ENCODE data around the gene LIPC. TPM values are rescaled to one million over a fixed set of nuclear protein-coding genes. Genes with fewer than 3 reads are reported as not detected.

Gene LIPC
- total RNA-seq, 1 experiment from 2014 or later = not detected

- H3K36me3 Mint-ChIP-seq = no peaks in the 10 kb centered on the region
- TF ChIP-seq MAX (CRISPR knock-in tag; IDR thresholded peaks at IDR 0.05) (no peak), NR3C1 (CRISPR knock-in tag; conservative IDR thresholded peaks at IDR 0.05; ENCODE audit: low read depth) (no peak), TEAD1 (CRISPR knock-in tag; IDR thresholded peaks at IDR 0.05) (no peak), MYBL2 (CRISPR knock-in tag; IDR thresholded peaks at IDR 0.05) (no peak), TCF7 (CRISPR knock-in tag; IDR thresholded peaks at IDR 0.05; ENCODE audit: low read depth) (no peak), RORB (CRISPR knock-in tag; IDR thresholded peaks at IDR 0.05) (no peak), ETV6 (CRISPR knock-in tag; IDR thresholded peaks at IDR 0.05) (no peak), ZNF317 (CRISPR knock-in tag; IDR thresholded peaks at IDR 0.05; ENCODE audit: borderline replicate concordance, low read depth) (no peak), ZNF138 (CRISPR knock-in tag; conservative IDR thresholded peaks at IDR 0.05) (no peak), USF2 (CRISPR knock-in tag; IDR thresholded peaks at IDR 0.05) (no peak), USF1 (CRISPR knock-in tag; IDR thresholded peaks at IDR 0.05) (no peak), HMGA2 (CRISPR knock-in tag; IDR thresholded peaks at IDR 0.05) (no peak)
- H3K4me3 Mint-ChIP-seq = no peak overlapping the region
- H3K27me3 Mint-ChIP-seq (ENCODE audit: low read depth) = no peaks in the 10 kb centered on the region; the same call in 1 of the 2 replicates
- H3K27ac Mint-ChIP-seq = no peak overlapping the region
- ATAC-seq = no peak
- no peaks in the 10 kb centered on the region for H3K4me1 Mint-ChIP-seq
- H3K9me3 Mint-ChIP-seq = peaks cover 10% of the 10 kb centered on the region
- ChIA-PET CTCF (no interaction called here), POLR2A (no interaction called here)
- DNase-seq (ENCODE audit: low spot score) = no peak
Measured at GRCh38 chr15:58568157-58568571, 136.4 kb downstream of the LIPC start.

GRCh38 chr15:58569455-58569854 lies 137.7 kb downstream of the LIPC start:
- no peak for ATAC-seq
- POLR2A ChIA-PET = no interaction called here
- no peak for DNase-seq (ENCODE audit: low spot score)
- Mint-ChIP-seq H3K4me1 (no peaks in the 10 kb centered on the region), H3K9me3 (peaks cover 10% of the 10 kb centered on the region), H3K27me3 (ENCODE audit: low read depth) (no peaks in the 10 kb centered on the region; the same call in 1 of the 2 replicates), H3K36me3 (no peaks in the 10 kb centered on the region), H3K4me3 (no peak overlapping the region), H3K27ac (no peak overlapping the region)
- TF ChIP-seq PRDM15 (CRISPR knock-in tag; IDR thresholded peaks at IDR 0.05) (no peak), ZNF425 (CRISPR knock-in tag; conservative IDR thresholded peaks at IDR 0.05) (no peak), TEAD4 (CRISPR knock-in tag; IDR thresholded peaks at IDR 0.05) (no peak), GTF2I (CRISPR knock-in tag; conservative IDR thresholded peaks at IDR 0.05) (no peak), ESRRA (CRISPR knock-in tag; IDR thresholded peaks at IDR 0.05; ENCODE audit: borderline replicate concordance) (no peak), AR (CRISPR knock-in tag; IDR thresholded peaks at IDR 0.05) (no peak)
- CTCF ChIA-PET = no interaction called here
